IPS-NIHi11 (cell line): ENCODE data around the gene ADRA2C.

Source experiments
- DNase-seq: peaks from one replicate; pipeline ENCODE4 v3.0.0; 2012; ENCODE audit warnings: mixed read lengths, low spot score

ADRA2C gene

GRCh38 chr4:3777669-3778068 lies 11.5 kb downstream of the ADRA2C start:
- DNase-seq: no peak

GRCh38 chr4:3779509-3779908 lies 13.3 kb downstream of the ADRA2C start:
- no peak for DNase-seq

GRCh38 chr4:3780347-3781171 lies 14.4 kb downstream of the ADRA2C start:
- peak; percentile 57 for DNase-seq

- peak; percentile 54 for DNase-seq
Observed at GRCh38 chr4:3781193-3781886, 15.2 kb downstream of the ADRA2C start.

- DNase-seq: no peak
Observed at GRCh38 chr4:3781997-3782930, 16.1 kb downstream of the ADRA2C start.

- peak; percentile 89 for DNase-seq
Observed at GRCh38 chr4:3783693-3784306, 17.6 kb downstream of the ADRA2C start.

- DNase-seq: no peak
Observed at GRCh38 chr4:3784454-3785291, 18.5 kb downstream of the ADRA2C start.

- DNase-seq: no peak
Observed at GRCh38 chr4:3785292-3785565, 19.0 kb downstream of the ADRA2C start.

- DNase-seq: peak; percentile 61
Observed at GRCh38 chr4:3786196-3786869, 20.1 kb downstream of the ADRA2C start.

- no peak for DNase-seq
Observed at GRCh38 chr4:3787489-3788365, 21.5 kb downstream of the ADRA2C start.

- no peak for DNase-seq
Observed at GRCh38 chr4:3788366-3788660, 22.1 kb downstream of the ADRA2C start.

- no peak for DNase-seq
Observed at GRCh38 chr4:3789587-3789986, 23.4 kb downstream of the ADRA2C start.

- DNase-seq: no peak
Observed at GRCh38 chr4:3790006-3790561, 23.9 kb downstream of the ADRA2C start.

- DNase-seq: no peak
Observed at GRCh38 chr4:3791256-3791655, 25.1 kb downstream of the ADRA2C start.

- peak; percentile 97 for DNase-seq
Observed at GRCh38 chr4:3791910-3792542, 25.8 kb downstream of the ADRA2C start.

GRCh38 chr4:3792813-3793212 lies 26.6 kb downstream of the ADRA2C start:
- peak; percentile 81 for DNase-seq

GRCh38 chr4:3793545-3793944 lies 27.4 kb downstream of the ADRA2C start:
- no peak for DNase-seq

- no peak for DNase-seq
Observed at GRCh38 chr4:3796960-3797359, 30.8 kb downstream of the ADRA2C start.
